ENCODE data around the gene IL1RL2. TPM values are rescaled to one million over a fixed set of nuclear protein-coding genes. Genes with fewer than 3 reads are reported as not detected.

The IL1RL2 gene
- total RNA-seq, 1 experiment from 2014 or later, result not detected

DNA sequence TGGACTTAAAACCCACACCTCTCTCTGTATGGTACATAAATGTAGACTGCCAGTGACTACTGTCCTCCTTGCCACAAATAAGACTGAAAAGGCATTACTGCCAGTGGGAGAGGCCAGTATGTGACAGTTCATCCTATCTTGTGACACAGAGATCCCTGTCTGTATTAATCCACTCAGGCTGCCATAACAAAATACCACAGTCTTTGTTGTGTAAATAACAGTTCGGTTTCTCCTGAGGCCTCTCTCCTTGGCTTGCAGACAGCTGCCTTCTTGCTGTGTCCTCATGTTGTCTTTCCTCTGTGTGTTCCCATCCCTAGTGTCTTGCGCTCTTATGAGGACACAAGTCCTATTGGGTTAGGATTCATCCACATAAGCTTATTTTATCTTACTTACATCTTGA is 78.1 kb downstream of the IL1RL2 start:
- no peak for DNase-seq (ENCODE audit: low read depth)

DNA sequence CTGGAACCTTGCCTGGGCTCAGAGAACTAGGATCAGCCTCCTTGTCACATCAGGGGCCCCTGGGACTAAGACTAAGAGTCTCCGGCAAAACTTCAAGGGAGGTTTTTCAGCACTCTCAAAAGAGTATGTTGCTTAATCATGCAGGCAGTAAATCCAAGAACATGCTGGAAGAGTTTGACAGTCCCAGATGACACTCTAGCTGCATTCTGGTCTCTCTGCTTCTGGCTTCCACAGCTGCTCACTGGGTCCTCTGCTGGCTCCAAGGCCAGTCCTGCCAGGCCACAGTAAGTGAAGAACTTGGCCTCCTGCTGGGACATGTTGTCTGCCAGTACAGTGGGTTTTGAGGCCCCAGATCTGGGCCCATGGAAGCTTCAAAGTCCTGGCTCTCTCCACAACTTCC is 79.4 kb downstream of the IL1RL2 start:
- no peak for DNase-seq (ENCODE audit: low read depth)

DNA sequence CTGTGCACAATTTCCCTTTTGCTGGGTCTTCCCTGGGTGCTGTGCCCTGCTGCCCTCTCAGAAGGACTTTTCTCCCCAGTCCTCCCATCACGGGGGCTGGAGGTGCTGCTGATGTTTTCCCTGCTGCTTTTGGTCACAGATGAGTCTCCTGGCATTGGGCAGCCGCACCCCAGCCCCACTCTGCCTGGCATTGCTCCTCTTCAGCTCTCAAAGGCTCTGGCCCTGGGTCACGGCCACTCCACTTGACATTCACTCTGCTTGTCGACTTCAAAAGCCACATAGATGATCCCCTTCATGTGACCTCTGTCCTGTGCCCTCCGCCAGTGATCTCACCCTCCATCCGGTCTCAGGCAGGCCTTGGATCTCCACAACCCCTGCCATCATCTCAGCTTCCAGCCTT is 81.0 kb downstream of the IL1RL2 start:
- DNase-seq (ENCODE audit: low read depth), result no peak

DNA sequence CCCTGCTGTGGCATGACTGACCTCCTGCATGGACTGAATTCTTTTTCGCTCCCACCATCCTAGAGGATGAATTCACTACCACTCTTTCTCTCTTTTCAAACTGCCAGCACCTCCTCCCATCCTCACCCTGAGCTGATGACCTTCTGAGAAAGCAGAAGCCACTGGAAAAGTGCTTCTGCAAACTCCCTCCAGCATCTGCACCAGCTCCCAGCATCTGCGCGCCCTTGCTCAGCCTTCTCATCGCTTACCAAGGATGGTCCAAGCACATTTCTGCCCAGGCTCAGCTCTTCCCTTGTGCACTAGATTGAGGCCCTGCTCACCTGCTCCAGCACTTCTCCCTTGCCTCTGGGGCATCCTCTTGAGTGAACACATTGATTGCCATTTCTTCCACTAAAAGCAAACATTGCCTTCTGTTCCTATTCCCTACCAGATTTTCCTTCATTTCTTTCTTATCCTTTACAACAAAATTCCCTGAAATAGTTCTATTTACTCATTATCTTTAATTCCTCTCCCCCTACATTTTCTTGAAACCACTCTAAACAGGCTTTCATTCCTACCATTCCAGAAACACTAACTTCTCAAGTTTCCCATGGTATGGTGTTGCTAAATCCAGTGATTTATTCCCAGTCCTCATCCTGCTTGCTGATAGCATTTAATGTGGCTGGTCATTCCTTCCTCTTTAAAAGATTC is 81.8 kb downstream of the IL1RL2 start:
- no peak for DNase-seq (ENCODE audit: low read depth)

DNA sequence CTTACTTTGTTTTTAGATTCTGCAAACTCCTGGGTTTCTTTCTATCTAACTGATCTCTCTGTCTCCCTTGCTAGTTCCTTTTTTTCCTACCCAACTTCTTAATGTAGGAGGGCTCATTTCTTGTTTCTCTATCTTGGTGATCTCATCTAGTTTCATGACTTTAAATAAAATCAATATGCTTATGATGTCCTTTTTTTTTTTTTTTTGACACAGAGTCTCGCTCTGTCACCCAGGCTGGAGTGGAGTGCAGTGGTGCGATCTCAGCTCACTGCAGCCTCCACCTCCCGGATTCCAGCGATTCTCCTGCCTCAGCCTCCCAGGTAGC is 82.3 kb downstream of the IL1RL2 start:
- DNase-seq (ENCODE audit: low read depth), result no peak

DNA sequence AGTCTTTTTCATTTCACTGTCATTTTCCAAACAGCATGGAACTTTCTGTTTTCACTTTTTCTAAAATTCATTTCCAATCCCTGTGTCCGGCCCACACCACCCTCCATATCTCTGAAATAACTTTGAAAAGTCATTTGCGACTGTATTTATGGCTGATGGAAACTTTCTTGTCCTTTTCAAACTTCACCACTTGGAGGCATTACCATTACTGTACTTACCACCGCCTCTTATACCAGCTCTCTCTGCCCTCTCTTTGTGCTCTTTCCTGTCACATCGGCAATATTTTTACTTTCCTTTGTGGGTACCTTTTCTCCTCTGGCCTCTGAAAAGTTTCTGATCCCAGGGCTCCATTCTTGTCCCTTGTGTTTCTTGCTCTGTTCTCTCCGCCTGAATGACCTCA is 85.0 kb downstream of the IL1RL2 start:
- no peak for DNase-seq (ENCODE audit: low read depth)

DNA sequence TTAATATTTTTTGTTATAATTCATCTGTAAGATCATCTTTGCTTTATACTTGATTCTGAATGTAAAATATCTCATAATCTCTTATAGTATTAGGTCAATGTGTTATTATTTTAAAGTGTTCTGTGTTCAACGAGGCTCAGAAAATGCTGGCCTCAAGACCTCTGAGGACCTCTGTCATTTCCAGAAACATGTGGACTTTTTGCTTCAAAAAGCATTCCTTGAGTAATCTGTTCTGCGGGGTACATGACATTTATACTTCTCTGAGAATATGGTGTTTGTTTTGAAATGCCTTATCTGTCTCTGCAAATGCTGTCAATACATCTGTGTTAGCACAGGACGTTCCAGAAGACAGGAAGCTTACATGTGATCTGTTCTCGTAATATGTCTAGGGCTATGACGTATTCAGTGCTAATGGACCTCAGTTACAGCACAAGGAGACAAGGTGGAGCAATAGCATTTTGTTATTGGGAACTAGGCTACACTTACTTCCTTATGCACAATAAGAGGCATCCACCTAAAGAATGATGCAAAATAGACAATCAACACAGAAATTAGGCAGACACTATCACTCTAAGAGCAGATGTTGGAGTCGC is 86.9 kb downstream of the IL1RL2 start:
- no peak for DNase-seq (ENCODE audit: low read depth)

DNA sequence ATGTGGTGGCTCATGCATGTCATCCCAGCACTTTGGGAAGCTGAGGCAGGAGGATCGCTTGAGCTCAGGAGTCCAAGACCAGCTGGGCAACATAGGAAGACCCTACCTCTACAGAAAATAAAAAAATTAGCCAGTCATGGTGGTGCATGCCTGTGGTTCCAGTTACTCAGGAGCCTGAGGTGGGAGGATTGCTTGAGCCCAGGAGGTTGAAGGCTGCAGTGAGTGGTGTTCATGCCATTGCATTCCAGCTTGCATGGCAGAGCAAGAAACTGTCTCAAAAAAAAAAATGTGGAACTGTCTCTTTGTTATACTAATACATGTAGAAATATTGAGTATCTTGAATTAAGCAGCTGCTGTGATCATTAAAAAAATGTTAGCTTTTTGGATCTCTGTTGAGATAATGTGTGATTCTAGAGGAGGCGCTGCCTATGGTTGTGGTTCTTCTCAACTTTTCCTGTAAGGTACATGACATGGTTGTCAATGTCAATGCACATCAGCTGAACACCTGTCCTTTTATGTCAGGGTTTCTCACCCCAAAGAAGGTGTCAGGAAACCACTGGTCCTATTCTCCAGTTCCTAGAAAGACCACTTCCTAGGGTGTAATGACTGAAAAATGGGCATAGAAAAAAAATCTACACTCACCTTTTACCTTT is 89.9 kb downstream of the IL1RL2 start:
- no peak for DNase-seq (ENCODE audit: low read depth)

DNA sequence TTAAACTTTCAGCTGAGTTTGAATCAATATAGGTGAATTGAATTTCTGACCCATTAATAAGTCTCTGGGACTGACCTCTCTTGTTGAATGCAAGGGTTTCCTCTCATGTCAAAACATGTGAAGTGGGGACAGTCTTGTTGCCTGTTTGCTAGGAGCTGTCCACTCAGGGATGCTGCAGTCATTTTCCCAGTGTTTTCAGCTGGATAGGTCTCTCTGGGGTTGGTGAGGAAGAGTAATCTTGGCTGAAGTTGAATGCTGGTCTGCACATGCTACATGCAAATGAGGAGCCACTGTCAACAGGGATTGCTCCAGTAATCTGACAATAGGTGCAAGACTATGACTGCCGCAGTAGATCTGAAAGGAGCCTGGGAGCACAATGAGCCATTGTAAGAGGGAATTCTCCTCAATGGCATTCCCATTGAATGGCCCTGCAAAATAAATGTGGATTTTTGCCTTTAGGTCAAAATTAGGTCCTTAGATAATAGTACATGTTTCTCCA is 90.4 kb downstream of the IL1RL2 start:
- no peak for DNase-seq (ENCODE audit: low read depth)

DNA sequence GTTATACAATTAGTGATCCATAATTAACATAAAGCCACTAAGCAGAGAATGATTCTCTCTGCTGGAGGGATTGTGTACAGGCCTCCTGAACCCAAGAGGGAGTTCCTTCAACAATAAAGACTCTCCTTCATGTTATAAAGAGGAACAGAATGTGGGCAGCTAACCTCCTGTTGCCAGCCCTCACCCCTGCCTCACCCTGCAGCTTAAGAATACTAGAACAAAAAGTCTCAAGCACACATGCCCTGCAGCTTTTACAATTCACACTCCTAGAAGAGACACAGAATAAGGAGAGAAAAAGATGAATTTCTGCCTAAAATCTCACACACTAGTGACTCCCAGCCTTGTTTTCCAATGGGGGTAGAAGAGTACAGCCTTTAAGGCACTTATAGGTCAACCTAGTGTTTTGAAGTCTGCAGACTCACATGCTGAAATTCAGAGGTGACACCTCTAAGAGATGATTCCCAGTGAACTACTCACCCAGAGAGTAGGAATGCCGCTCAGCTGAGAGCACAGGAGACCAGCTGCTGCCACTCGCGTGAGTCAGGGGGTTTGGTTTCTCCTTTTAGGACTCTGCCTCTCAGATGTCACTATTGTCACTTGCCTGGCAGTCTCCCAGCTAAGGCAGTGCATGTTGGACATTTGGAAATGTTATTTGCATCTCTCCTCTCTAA is 92.0 kb downstream of the IL1RL2 start:
- no peak for DNase-seq (ENCODE audit: low read depth)

DNA sequence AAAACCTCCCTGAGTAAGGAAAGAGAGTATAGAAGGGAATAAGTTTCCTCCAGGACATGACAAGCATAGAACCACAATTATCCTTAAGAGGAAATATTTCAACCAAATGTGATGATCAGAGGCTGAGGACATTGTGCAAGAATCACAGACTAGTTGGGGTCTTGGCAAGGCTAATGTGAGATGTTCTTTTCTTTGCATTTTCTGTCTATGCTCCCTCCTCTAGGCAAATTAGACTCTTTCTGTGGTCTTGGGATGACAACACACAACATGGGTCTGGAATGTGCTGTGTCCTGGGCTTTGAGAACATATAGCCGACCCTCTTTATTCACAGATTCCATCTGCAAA is 92.5 kb downstream of the IL1RL2 start:
- no peak for DNase-seq (ENCODE audit: low read depth)

DNA sequence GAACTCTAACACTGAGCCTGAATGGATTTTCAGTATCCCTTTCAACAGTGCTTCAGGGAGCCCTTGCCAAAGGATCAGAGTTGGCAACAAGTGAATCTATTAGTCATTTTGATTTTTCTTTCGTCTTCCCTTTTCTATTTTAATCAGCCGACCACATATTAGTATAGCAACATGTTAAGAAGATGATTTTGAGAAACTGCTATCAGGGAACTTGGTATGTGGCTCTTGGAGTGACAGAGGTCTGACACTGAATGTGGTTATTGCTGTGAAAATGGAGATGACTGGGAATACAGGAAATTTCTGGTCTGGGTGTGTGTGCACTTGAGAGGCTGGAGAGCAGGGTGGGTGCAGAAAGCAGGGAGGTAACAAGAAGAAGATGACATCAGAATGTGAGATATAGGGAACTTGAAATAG is 95.9 kb downstream of the IL1RL2 start:
- DNase-seq (ENCODE audit: low read depth), result no peak

DNA sequence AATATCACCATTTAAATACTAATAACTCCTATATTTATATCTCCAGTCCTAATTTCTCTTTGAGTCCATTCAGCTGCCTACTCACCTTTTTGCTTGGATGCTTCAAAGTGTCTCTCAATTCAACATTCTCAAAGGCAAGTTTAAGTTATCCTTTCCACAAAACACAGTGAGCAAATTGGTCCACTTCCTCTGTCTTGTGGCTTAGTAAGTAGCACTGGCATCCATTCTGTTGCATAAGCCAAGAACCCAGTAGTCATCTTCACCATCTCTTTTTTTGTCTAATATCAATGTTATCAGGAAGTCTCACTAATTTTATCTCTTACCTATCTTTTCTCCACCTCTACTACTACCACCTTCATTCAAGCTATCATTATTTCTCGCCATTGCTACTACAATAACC is 97.2 kb downstream of the IL1RL2 start:
- no peak for DNase-seq (ENCODE audit: low read depth)

DNA sequence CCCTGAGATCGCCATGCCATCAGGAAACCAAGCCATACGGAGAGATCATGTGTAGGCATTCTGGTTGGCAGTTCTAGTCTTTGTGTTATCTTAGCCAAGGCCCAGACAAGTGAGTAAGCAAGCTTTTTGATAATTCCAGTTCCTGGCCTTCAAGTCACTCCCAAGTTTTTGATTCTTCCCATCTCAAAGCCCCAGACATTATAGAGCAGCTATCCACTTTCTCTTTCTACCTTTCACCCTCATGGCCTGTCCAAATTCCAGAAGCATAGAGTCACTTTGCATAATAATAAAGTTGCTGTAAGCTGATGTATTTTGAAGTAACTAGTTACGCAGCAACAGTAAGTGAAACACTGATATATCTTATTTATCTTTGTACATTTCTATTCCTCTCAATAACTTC is 97.8 kb downstream of the IL1RL2 start:
- DNase-seq (ENCODE audit: low read depth), result no peak

DNA sequence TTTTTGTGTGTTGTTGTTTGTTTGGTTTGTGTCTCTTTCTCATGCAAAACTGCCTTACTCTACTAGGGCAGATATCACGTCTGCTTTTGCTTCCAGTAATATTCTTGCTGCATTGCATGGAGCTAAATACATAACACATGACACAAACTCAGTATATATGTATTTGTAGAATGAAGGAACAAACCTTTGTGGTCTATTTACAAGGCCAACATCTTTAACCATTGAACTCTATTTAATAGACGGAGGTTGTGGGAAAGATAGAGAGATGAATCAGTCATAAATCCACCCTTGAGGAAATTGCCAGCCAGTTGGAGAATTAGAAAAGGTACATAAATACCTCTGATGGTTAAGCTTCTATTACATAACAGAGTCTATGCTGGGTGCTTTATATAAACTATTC is 98.5 kb downstream of the IL1RL2 start:
- DNase-seq (ENCODE audit: low read depth), result peak; percentile 12

DNA sequence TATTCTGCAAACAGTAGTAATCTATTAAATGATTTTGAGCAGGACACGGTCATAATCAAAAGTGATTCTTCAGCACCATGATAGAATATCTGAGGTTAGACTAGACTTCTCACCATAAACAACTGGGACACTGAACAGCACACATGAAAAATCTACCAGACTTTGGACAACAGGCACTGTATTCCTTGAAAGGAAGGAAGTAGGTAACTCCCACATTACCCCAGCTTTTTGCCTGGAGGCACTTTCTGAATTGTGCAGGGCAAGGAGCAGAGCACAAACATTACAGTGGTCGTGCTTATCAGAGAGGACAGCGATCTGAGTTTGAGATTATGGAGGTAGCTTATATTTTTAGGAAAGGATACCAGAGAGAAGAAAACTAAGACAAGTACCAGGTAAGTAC is 99.2 kb downstream of the IL1RL2 start:
- DNase-seq (ENCODE audit: low read depth), result no peak

DNA sequence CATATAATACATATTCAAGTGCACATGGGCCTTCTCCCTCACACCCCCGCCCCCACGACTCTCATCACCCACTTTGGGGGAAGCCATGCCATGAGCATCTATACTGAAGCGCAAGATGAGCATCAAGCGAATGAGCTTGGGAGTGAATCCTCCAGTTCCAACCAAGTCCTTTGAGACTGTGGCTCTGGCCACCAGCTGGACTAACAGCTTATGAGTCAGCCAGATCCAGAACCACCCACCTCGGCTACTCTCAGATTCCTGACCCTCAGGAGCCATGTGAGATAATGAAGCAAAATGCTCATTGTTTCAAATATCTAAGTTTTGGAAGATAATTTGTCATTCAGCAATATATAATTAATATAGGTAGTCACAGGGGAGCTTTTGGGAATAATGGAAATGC is 102.3 kb downstream of the IL1RL2 start:
- no peak for DNase-seq (ENCODE audit: low read depth)

Other genes starting within 250 kb of the IL1RL2 start
- gene IL1R2, start 195.1 kb upstream of the IL1RL2 start, total RNA-seq (2014; rRNA removed; shearing (Covaris generic)), result not detected in 2 replicates
- 7.9 and 12.4 TPM in 2 replicates for gene IL1R1, start 44.3 kb upstream of the IL1RL2 start, total RNA-seq (2014; rRNA removed; shearing (Covaris generic))
- gene IL1RL1, start 124.5 kb downstream of the IL1RL2 start, total RNA-seq (2014; rRNA removed; shearing (Covaris generic)), result not detected in 2 replicates
- not detected in 2 replicates for gene IL18R1, start 168.8 kb downstream of the IL1RL2 start, total RNA-seq (2014; rRNA removed; shearing (Covaris generic))
- not detected in 2 replicates for gene IL18RAP, start 236.1 kb downstream of the IL1RL2 start, total RNA-seq (2014; rRNA removed; shearing (Covaris generic))